Nephron (organoid): ENCODE measurements around the gene IRF9.
A peak's percentile ranks its signal among the peaks of the same experiment; 100 is the strongest.

ENCODE experiments used
- H3K27ac Mint-ChIP-seq, 3 experiments: 2 replicates each; pipeline ENCODE4 v1.8.0; 2020; ENCODE audit warnings: mixed read lengths in 3 of 3, mild to moderate bottlenecking in 2 of 3, moderate library complexity in 1 of 3
- H3K27me3 Mint-ChIP-seq: 2 replicates; pipeline ENCODE4 v1.8.0; 2021; ENCODE audit warnings: low read depth, mild to moderate bottlenecking, moderate library complexity, mixed read lengths
- H3K36me3 Mint-ChIP-seq: 2 replicates; pipeline ENCODE4 v1.8.0; 2020; ENCODE audit warnings: low read depth, mixed read lengths
- H3K4me1 Mint-ChIP-seq: 2 replicates; pipeline ENCODE4 v1.8.0; 2020; ENCODE audit warnings: mixed read lengths
- H3K4me3 Mint-ChIP-seq, 3 experiments: 2 replicates each; pipeline ENCODE4 v1.8.0; 2020; ENCODE audit warnings: mild to moderate bottlenecking in 3 of 3, mixed read lengths in 3 of 3, moderate library complexity in 2 of 3
- H3K9me3 Mint-ChIP-seq: 2 replicates; pipeline ENCODE4 v1.8.0; 2020; ENCODE audit warnings: mixed read lengths
- TF ChIP-seq, protein P1 (sequence below), 3 experiments: fragments of 200-600 bp; sonication (generic); IDR thresholded peaks; one replicate each; pipeline ENCODE4 v1.5.0; 2021; ENCODE audit warnings: antibody characterized with exemption in 3 of 3; ENCODE audit not compliant: unreplicated experiment in 3 of 3

The IRF9 gene

GRCh38 chr14:24130717-24131548, 30.1 kb upstream of the IRF9 start:
- Mint-ChIP-seq H3K9me3 (no peaks in the 10 kb centered on the region), H3K4me3 (peak overlapping the region in 2 of 3 experiments; percentile 70 to 81), H3K36me3 (no peaks in the 10 kb centered on the region), H3K27me3 (no peaks in the 10 kb centered on the region), H3K4me1 (peaks cover 39% of the 10 kb centered on the region), H3K27ac (peak overlapping the region; percentile 54 to 87 (median 84))
- TF ChIP-seq, protein P1, sequence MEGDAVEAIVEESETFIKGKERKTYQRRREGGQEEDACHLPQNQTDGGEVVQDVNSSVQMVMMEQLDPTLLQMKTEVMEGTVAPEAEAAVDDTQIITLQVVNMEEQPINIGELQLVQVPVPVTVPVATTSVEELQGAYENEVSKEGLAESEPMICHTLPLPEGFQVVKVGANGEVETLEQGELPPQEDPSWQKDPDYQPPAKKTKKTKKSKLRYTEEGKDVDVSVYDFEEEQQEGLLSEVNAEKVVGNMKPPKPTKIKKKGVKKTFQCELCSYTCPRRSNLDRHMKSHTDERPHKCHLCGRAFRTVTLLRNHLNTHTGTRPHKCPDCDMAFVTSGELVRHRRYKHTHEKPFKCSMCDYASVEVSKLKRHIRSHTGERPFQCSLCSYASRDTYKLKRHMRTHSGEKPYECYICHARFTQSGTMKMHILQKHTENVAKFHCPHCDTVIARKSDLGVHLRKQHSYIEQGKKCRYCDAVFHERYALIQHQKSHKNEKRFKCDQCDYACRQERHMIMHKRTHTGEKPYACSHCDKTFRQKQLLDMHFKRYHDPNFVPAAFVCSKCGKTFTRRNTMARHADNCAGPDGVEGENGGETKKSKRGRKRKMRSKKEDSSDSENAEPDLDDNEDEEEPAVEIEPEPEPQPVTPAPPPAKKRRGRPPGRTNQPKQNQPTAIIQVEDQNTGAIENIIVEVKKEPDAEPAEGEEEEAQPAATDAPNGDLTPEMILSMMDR (IDR thresholded peaks at IDR 0.05; ENCODE audit: unreplicated experiment in 3 of 3) = no peak

DNA sequence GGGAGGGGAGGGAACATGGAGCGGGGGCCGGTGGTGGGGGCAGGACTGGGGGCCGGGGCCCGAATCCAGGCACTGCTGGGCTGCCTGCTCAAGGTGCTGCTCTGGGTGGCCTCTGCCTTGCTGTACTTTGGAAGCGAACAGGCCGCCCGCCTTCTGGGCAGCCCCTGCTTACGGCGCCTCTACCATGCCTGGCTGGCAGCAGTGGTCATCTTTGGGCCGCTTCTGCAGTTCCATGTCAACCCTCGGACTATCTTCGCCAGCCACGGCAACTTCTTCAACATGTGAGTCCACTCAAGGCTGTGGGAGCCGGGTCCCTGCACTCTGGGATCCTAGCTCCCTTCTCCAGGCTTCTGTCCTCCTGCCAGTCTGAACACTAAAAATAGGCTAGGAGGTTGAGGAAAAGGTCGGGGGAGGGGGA, 29.5 kb upstream of the IRF9 start:
- H3K9me3 Mint-ChIP-seq = no peaks in the 10 kb centered on the region
- H3K27ac Mint-ChIP-seq = peak overlapping the region; percentile 43 to 84 (median 83)
- TF ChIP-seq, protein P1 (IDR thresholded peaks at IDR 0.05; ENCODE audit: unreplicated experiment in 3 of 3) = no peak
- H3K4me3 Mint-ChIP-seq = peak overlapping the region; percentile 38 to 81 (median 79)
- H3K4me1 Mint-ChIP-seq = peaks cover 40% of the 10 kb centered on the region
- H3K36me3 Mint-ChIP-seq = no peaks in the 10 kb centered on the region
- H3K27me3 Mint-ChIP-seq = no peaks in the 10 kb centered on the region

GRCh38 chr14:24132061-24132685, 28.9 kb upstream of the IRF9 start:
- peaks cover 40% of the 10 kb centered on the region for H3K4me1 Mint-ChIP-seq
- H3K9me3 Mint-ChIP-seq = no peaks in the 10 kb centered on the region
- H3K36me3 Mint-ChIP-seq = peaks cover 4% of the 10 kb centered on the region
- peak overlapping the region; percentile 43 to 84 (median 83) for H3K27ac Mint-ChIP-seq
- peak overlapping the region; percentile 38 to 81 (median 79) for H3K4me3 Mint-ChIP-seq
- TF ChIP-seq, protein P1 (IDR thresholded peaks at IDR 0.05; ENCODE audit: unreplicated experiment in 3 of 3) = no peak
- no peaks in the 10 kb centered on the region for H3K27me3 Mint-ChIP-seq

- Mint-ChIP-seq H3K4me3 (peak overlapping the region; percentile 57 to 81 (median 75)), H3K36me3 (peaks cover 6% of the 10 kb centered on the region), H3K9me3 (no peaks in the 10 kb centered on the region), H3K4me1 (peaks cover 42% of the 10 kb centered on the region), H3K27me3 (no peaks in the 10 kb centered on the region), H3K27ac (peak overlapping the region in 2 of 3 experiments; percentile 77 to 84)
- TF ChIP-seq, protein P1 (IDR thresholded peaks at IDR 0.05; ENCODE audit: unreplicated experiment in 3 of 3) = no peak
Observed at GRCh38 chr14:24132976-24133375, 28.1 kb upstream of the IRF9 start.

GRCh38 chr14:24133735-24134134, 27.3 kb upstream of the IRF9 start:
- H3K27ac Mint-ChIP-seq = no peak overlapping the region
- no peaks in the 10 kb centered on the region for H3K27me3 Mint-ChIP-seq
- no peaks in the 10 kb centered on the region for H3K9me3 Mint-ChIP-seq
- TF ChIP-seq, protein P1 (IDR thresholded peaks at IDR 0.05; ENCODE audit: unreplicated experiment in 3 of 3) = no peak
- H3K4me3 Mint-ChIP-seq = no peak overlapping the region
- peaks cover 14% of the 10 kb centered on the region for H3K36me3 Mint-ChIP-seq
- peaks cover 46% of the 10 kb centered on the region for H3K4me1 Mint-ChIP-seq
